Activated CD4-positive, alpha-beta T cell treated with anti-CD3 and anti-CD28 coated beads, Interleukin-2, amount 10 ng/mL, durations not matched to agents 7 days and 5 days (primary cell): Measurements from ENCODE around the gene PPT2. TPM values are rescaled to one million over a fixed set of nuclear protein-coding genes. Genes with fewer than 3 reads are reported as not detected.

ENCODE experiments used
- CTCF ChIA-PET: fragments of 350-600 bp; sonication (Branson Sonifier 250); formaldehyde crosslinking; loops from one replicate; lab custom pipeline; 2021; ENCODE audit warnings: antibody characterized with exemption; lab: Charles Lee
- POLR2A ChIA-PET: fragments of 350-600 bp; sonication (Branson Sonifier 250); formaldehyde crosslinking; loops from one replicate; lab custom pipeline; 2021; ENCODE audit warnings: antibody characterized with exemption; lab: Charles Lee
- DNase-seq: peaks from one replicate; pipeline ENCODE4 v3.0.0-alpha.2; 2020
- H3K27ac Mint-ChIP-seq: one replicate; pipeline ENCODE4 v1.8.0; 2021; ENCODE audit warnings: mild to moderate bottlenecking, moderate library complexity, mixed read lengths
- H3K27me3 Mint-ChIP-seq: one replicate; pipeline ENCODE4 v1.8.0; 2021; ENCODE audit warnings: mixed read lengths
- H3K36me3 Mint-ChIP-seq: one replicate; pipeline ENCODE4 v1.8.0; 2021; ENCODE audit warnings: low read depth, mixed read lengths
- H3K4me1 Mint-ChIP-seq: one replicate; pipeline ENCODE4 v1.8.0; 2021; ENCODE audit warnings: mixed read lengths
- H3K4me3 Mint-ChIP-seq: one replicate; pipeline ENCODE4 v1.8.0; 2021; ENCODE audit warnings: mild to moderate bottlenecking, moderate library complexity, mixed read lengths
- H3K9me3 Mint-ChIP-seq: one replicate; pipeline ENCODE4 v1.8.0; 2021; ENCODE audit warnings: mixed read lengths
- total RNA-seq, 2 experiments: library from RNA; stranded (reverse); gene quantifications; one replicate each; pipeline ENCODE4 v1.2.3, GENCODE V29; 2021

Gene PPT2
- total RNA-seq, 2 experiments from 2014 or later: 8.3 to 9.2 TPM

- peaks cover 58% of the 10 kb centered on the region for H3K27me3 Mint-ChIP-seq
- peak overlapping the region; percentile 54 for H3K27ac Mint-ChIP-seq
- H3K4me1 Mint-ChIP-seq: peaks cover 30% of the 10 kb centered on the region
- H3K4me3 Mint-ChIP-seq: peak overlapping the region; percentile 65
- DNase-seq: peak; percentile 63
- ChIA-PET CTCF (interaction anchor here (0.6 to 1.5 kb wide), 5 partner anchors 11 to 47 kb away, joined by 3 to 7 read pairs (median 4); partner anchors contain the start of genes ATF6B and FKBPL), POLR2A (interaction anchor here (0.5 kb wide), 1 partner anchor 595 kb away, joined by 3 read pairs; no protein-coding TSS in a partner anchor)
- H3K36me3 Mint-ChIP-seq: peaks cover 2% of the 10 kb centered on the region
- peaks cover 3% of the 10 kb centered on the region for H3K9me3 Mint-ChIP-seq
Measured at GRCh38 chr6:32148289-32149091, 5.5 kb upstream of the PPT2 start.

GRCh38 chr6:32149092-32149755 is 4.7 kb upstream of the PPT2 start:
- Mint-ChIP-seq H3K36me3 (peaks cover 2% of the 10 kb centered on the region), H3K27me3 (peaks cover 59% of the 10 kb centered on the region), H3K4me1 (peaks cover 36% of the 10 kb centered on the region), H3K4me3 (peak overlapping the region; percentile 65), H3K27ac (peak overlapping the region; percentile 54), H3K9me3 (peaks cover 3% of the 10 kb centered on the region)
- DNase-seq: no peak
- POLR2A ChIA-PET: interaction anchor here (0.5 kb wide), 1 partner anchor 596 kb away, joined by 3 read pairs; no protein-coding TSS in a partner anchor
- CTCF ChIA-PET: interaction anchor here (0.9 to 1.5 kb wide), 3 partner anchors 19 to 28 kb away, joined by 3 to 7 read pairs (median 5); partner anchors contain the start of genes ATF6B and FKBPL

- peaks cover 2% of the 10 kb centered on the region for H3K36me3 Mint-ChIP-seq
- no peak for DNase-seq
- no peak overlapping the region for H3K27ac Mint-ChIP-seq
- peaks cover 3% of the 10 kb centered on the region for H3K9me3 Mint-ChIP-seq
- peaks cover 44% of the 10 kb centered on the region for H3K4me1 Mint-ChIP-seq
- CTCF ChIA-PET: interaction anchor here (1.2 kb wide), 1 partner anchor 20 kb away, joined by 5 read pairs; the partner anchor contains the start of gene FKBPL
- no peak overlapping the region for H3K4me3 Mint-ChIP-seq
- POLR2A ChIA-PET: no interaction called here
- peaks cover 59% of the 10 kb centered on the region for H3K27me3 Mint-ChIP-seq
Measured at GRCh38 chr6:32149932-32150870, 3.7 kb upstream of the PPT2 start.

GRCh38 chr6:32151181-32151862 is 2.6 kb upstream of the PPT2 start:
- Mint-ChIP-seq H3K36me3 (peaks cover 3% of the 10 kb centered on the region), H3K4me3 (no peak overlapping the region), H3K9me3 (peaks cover 3% of the 10 kb centered on the region), H3K27ac (no peak overlapping the region), H3K4me1 (peaks cover 51% of the 10 kb centered on the region), H3K27me3 (peaks cover 51% of the 10 kb centered on the region)
- ChIA-PET POLR2A (no interaction called here), CTCF (interaction anchor here (1.2 kb wide), 2 partner anchors 13 to 15 kb away, joined by 3 to 4 read pairs; partner anchors contain the start of gene EGFL8)
- DNase-seq: no peak

DNA sequence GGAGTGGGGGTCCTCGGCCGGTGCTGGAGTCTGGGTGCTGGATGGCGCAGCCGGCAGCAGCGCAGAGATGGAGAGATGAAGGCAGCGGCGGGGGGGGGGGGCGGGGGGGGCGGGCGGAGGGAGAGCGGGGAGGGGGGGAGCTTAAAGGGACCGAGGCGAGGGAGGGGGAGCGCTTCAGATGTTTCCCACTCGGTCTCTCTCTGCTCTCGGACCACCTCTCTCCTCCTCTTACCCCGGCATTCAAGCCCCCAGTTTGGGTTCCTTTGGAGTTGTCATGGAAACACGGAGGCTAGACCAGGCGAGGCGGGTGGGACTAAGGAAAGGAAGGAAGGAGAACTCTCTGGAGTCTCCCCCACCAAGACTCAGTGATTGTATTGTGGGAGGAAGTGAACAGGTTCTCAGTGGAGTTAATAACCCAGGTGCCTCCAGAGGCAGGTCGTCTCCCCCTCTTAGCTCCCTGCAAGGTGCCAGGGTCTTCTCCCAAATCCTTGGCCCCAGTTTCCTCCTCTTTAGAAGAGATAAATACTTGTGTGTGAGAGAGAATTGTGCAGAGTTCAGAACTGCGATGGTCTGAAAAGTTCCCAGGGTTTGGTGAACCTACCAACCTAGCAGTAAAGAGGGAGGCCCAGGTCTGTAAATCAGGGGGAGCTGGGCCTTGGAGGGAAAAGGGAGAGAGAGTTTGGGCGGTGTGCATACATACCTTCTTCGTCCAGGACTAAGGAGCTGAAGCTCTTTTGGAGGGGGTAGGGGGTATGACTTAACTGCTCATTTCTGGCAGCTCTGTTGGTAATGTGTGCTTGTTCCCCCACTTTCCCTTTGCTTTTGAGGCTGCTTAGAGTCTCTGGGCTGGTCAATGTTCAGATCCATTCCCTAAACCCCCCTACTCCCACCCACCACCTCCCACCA is 1.8 kb upstream of the PPT2 start, which contains the start of gene PRRT1:
PRRT1 (minus strand) TSS at position 77 of the 906 bp plus-strand sequence. CDS start 112 bp downstream, outside the sequence.
- H3K27ac Mint-ChIP-seq: no peak within 1 kb of the TSS
- POLR2A ChIA-PET: no interaction called here
- H3K4me1 Mint-ChIP-seq: peaks cover 51% of the 10 kb centered on the region

GRCh38 chr6:32152769-32153563 is 975 bp upstream of the PPT2 start:
- CTCF ChIA-PET: interaction anchor here (0.5 to 1.2 kb wide), 3 partner anchors 11 to 244 kb away, joined by 3 to 4 read pairs (median 4); partner anchors contain the start of gene EGFL8
- no peak overlapping the region for H3K27ac Mint-ChIP-seq
- peaks cover 2% of the 10 kb centered on the region for H3K9me3 Mint-ChIP-seq
- H3K27me3 Mint-ChIP-seq: peaks cover 37% of the 10 kb centered on the region
- no peak for DNase-seq
- peaks cover 48% of the 10 kb centered on the region for H3K4me1 Mint-ChIP-seq
- H3K36me3 Mint-ChIP-seq: peaks cover 3% of the 10 kb centered on the region
- POLR2A ChIA-PET: no interaction called here
- H3K4me3 Mint-ChIP-seq: peak overlapping the region; percentile 37

More for the DNA sequence above, 1.8 kb upstream of the PPT2 start, which contains the start of gene PRRT1:
- peaks cover 3% of the 10 kb centered on the region for H3K9me3 Mint-ChIP-seq
- CTCF ChIA-PET: interaction anchor here (0.5 to 1.2 kb wide), 5 partner anchors 12 to 243 kb away, joined by 3 to 4 read pairs (median 3); partner anchors contain the start of gene EGFL8
- H3K4me3 Mint-ChIP-seq: no peak within 1 kb of the TSS
- H3K36me3 Mint-ChIP-seq: peaks cover 3% of the 10 kb centered on the region
- H3K27me3 Mint-ChIP-seq: peaks cover 44% of the 10 kb centered on the region
- no peak for DNase-seq

- peak overlapping the region; percentile 90 for H3K27ac Mint-ChIP-seq
- H3K4me1 Mint-ChIP-seq: peaks cover 36% of the 10 kb centered on the region
- ChIA-PET POLR2A (interaction anchor here (0.6 kb wide), 1 partner anchor 100 kb away, joined by 3 read pairs; no protein-coding TSS in a partner anchor), CTCF (interaction anchor here (0.6 to 1.2 kb wide), 4 partner anchors 10 to 36 kb away, joined by 3 to 5 read pairs (median 4); partner anchors contain the start of gene EGFL8)
- H3K36me3 Mint-ChIP-seq: peaks cover 1% of the 10 kb centered on the region
- peak; percentile 77 for DNase-seq
- H3K9me3 Mint-ChIP-seq: no peaks in the 10 kb centered on the region
- peaks cover 24% of the 10 kb centered on the region for H3K27me3 Mint-ChIP-seq
- peak overlapping the region; percentile 97 for H3K4me3 Mint-ChIP-seq
Measured at GRCh38 chr6:32154514-32155161, 697 bp downstream of the PPT2 start.

- H3K36me3 Mint-ChIP-seq: peaks cover 1% of the 10 kb centered on the region
- ChIA-PET POLR2A (no interaction called here), CTCF (no interaction called here)
- peaks cover 30% of the 10 kb centered on the region for H3K4me1 Mint-ChIP-seq
- H3K9me3 Mint-ChIP-seq: no peaks in the 10 kb centered on the region
- no peak overlapping the region for H3K27ac Mint-ChIP-seq
- no peak overlapping the region for H3K4me3 Mint-ChIP-seq
- DNase-seq: no peak
- peaks cover 11% of the 10 kb centered on the region for H3K27me3 Mint-ChIP-seq
Measured at GRCh38 chr6:32156891-32157290, 3.0 kb downstream of the PPT2 start.

- peaks cover 1% of the 10 kb centered on the region for H3K36me3 Mint-ChIP-seq
- no peaks in the 10 kb centered on the region for H3K9me3 Mint-ChIP-seq
- H3K4me3 Mint-ChIP-seq: no peak overlapping the region
- no peak overlapping the region for H3K27ac Mint-ChIP-seq
- CTCF ChIA-PET: interaction anchor here (0.5 to 0.8 kb wide), 2 partner anchors 11 to 25 kb away, joined by 3 read pairs; no protein-coding TSS in a partner anchor
- peaks cover 23% of the 10 kb centered on the region for H3K4me1 Mint-ChIP-seq
- POLR2A ChIA-PET: interaction anchor here (0.6 kb wide), 1 partner anchor 95 kb away, joined by 3 read pairs; no protein-coding TSS in a partner anchor
- peaks cover 2% of the 10 kb centered on the region for H3K27me3 Mint-ChIP-seq
- no peak for DNase-seq
Measured at GRCh38 chr6:32158052-32158451, 4.1 kb downstream of the PPT2 start.
